Neuronal stem cell (in vitro differentiated cells): Measurements from ENCODE around the gene SELENOI.

Experiments used
- DNase-seq: peaks from one replicate; pipeline ENCODE4 v3.0.0-alpha.2; 2013; ENCODE audit warnings: low spot score
- H2AFZ ChIP-seq: one replicate; pipeline ENCODE4 v1.6.1; 2013; ENCODE audit warnings: mild to moderate bottlenecking, low read length, inconsistent platforms
- H2AK5ac ChIP-seq: 2 replicates; pipeline ENCODE4 v1.6.1; 2013; ENCODE audit warnings: low read depth, mild to moderate bottlenecking, inconsistent platforms, low read length, moderate library complexity, mixed read lengths
- H2BK120ac ChIP-seq: 2 replicates; pipeline ENCODE4 v1.6.1; 2013; ENCODE audit warnings: low read depth, mild to moderate bottlenecking, inconsistent platforms, low read length, moderate library complexity, mixed read lengths
- H2BK12ac ChIP-seq: one replicate; pipeline ENCODE4 v1.6.1; 2013; ENCODE audit warnings: low read length, inconsistent platforms
- H2BK15ac ChIP-seq: 2 replicates; pipeline ENCODE4 v1.6.1; 2013; ENCODE audit warnings: mild to moderate bottlenecking, low read length, inconsistent platforms, mixed read lengths
- H2BK5ac ChIP-seq: one replicate; pipeline ENCODE4 v1.6.1; 2013; ENCODE audit warnings: inconsistent platforms, mild to moderate bottlenecking, low read length, moderate library complexity
- H3K14ac ChIP-seq: one replicate; pipeline ENCODE4 v1.6.1; 2013; ENCODE audit warnings: low read length, inconsistent platforms
- H3K18ac ChIP-seq: 2 replicates; pipeline ENCODE4 v1.6.1; 2013; ENCODE audit warnings: low read length, inconsistent platforms
- H3K23ac ChIP-seq: 2 replicates; pipeline ENCODE4 v1.6.1; 2013; ENCODE audit warnings: low read depth, mild to moderate bottlenecking, mixed read lengths, low read length, inconsistent platforms; ENCODE audit not compliant: poor library complexity
- H3K27ac ChIP-seq: replicated peaks from 3 replicates; pipeline ENCODE4 v1.5.1; 2013; ENCODE audit warnings: low read length, inconsistent platforms
- H3K27me3 ChIP-seq, 3 experiments: 2 replicates each; pipeline ENCODE4 v1.6.1; 2013; ENCODE audit warnings: low read length in 3 of 3, mild to moderate bottlenecking in 2 of 3, inconsistent platforms in 1 of 3, low read depth in 1 of 3, mixed read lengths in 1 of 3, moderate library complexity in 1 of 3; ENCODE audit not compliant: control insufficient read depth in 3 of 3, insufficient read depth in 3 of 3
- H3K36me3 ChIP-seq, 2 donors: replicated peaks in 1 of 2; 2 replicates each; pipeline ENCODE4 v1.6.1; 2013; ENCODE audit warnings: low read length in 2 of 2; ENCODE audit not compliant: control insufficient read depth in 2 of 2, insufficient read depth in 2 of 2
- H3K4ac ChIP-seq: 2 replicates; pipeline ENCODE4 v1.6.1; 2013; ENCODE audit warnings: inconsistent platforms, mild to moderate bottlenecking, low read length, moderate library complexity
- H3K4me1 ChIP-seq, 2 donors: 1 replicate in 1 of 2; 2 replicates in 1 of 2; pipeline ENCODE4 v1.6.1; 2013; ENCODE audit warnings: low read length in 2 of 2, low read depth in 1 of 2; ENCODE audit not compliant: control insufficient read depth in 2 of 2, insufficient read depth in 1 of 2
- H3K4me2 ChIP-seq: one replicate; pipeline ENCODE4 v1.6.1; 2013; ENCODE audit warnings: mild to moderate bottlenecking, low read length, inconsistent platforms; ENCODE audit not compliant: insufficient read depth, poor library complexity, severe bottlenecking
- H3K4me3 ChIP-seq, 2 donors: 2 replicates each; pipeline ENCODE4 v1.5.1; 2013; ENCODE audit warnings: low read length in 2 of 2, mild to moderate bottlenecking in 2 of 2, inconsistent platforms in 1 of 2, moderate library complexity in 1 of 2
- H3K79me1 ChIP-seq: one replicate; pipeline ENCODE4 v1.6.1; 2013; ENCODE audit warnings: low read depth, mild to moderate bottlenecking, inconsistent platforms, low read length, moderate library complexity
- H3K9ac ChIP-seq: one replicate; pipeline ENCODE4 v1.6.1; 2013; ENCODE audit warnings: mild to moderate bottlenecking, low read depth, low read length, inconsistent platforms; ENCODE audit not compliant: poor library complexity
- H3K9me3 ChIP-seq, 2 donors: replicated peaks in 1 of 2; 2 replicates each; pipeline versions ENCODE3 to v1.6.1; 2013; ENCODE audit warnings: low read length in 2 of 2, mild to moderate bottlenecking in 2 of 2, inconsistent platforms in 1 of 2, low read depth in 1 of 2, mixed read lengths in 1 of 2, moderate library complexity in 1 of 2; ENCODE audit not compliant: control insufficient read depth in 2 of 2, insufficient read depth in 1 of 2
- H4K8ac ChIP-seq: one replicate; pipeline ENCODE4 v1.6.1; 2013; ENCODE audit warnings: low read depth, mild to moderate bottlenecking, inconsistent platforms, low read length, moderate library complexity
- H4K91ac ChIP-seq: one replicate; pipeline ENCODE4 v1.6.1; 2013; ENCODE audit warnings: low read length, low read depth, mild to moderate bottlenecking, inconsistent platforms; ENCODE audit not compliant: poor library complexity
- WGBS, 2 donors: extraction: QIAGEN DNeasy Blood & Tissue Kit; methylation state at CpG; one replicate each; pipeline ENCODE4 v1.1.7; 2013; ENCODE audit warnings: missing lambda C conversion rate in 2 of 2, mixed read lengths in 1 of 2; ENCODE audit not compliant: insufficient read length in 2 of 2, insufficient replicate concordance in 1 of 2; ENCODE audit errors: extremely low coverage in 2 of 2; 5-methylcytosine and 5-hydroxymethylcytosine counted together

SELENOI gene

DNA sequence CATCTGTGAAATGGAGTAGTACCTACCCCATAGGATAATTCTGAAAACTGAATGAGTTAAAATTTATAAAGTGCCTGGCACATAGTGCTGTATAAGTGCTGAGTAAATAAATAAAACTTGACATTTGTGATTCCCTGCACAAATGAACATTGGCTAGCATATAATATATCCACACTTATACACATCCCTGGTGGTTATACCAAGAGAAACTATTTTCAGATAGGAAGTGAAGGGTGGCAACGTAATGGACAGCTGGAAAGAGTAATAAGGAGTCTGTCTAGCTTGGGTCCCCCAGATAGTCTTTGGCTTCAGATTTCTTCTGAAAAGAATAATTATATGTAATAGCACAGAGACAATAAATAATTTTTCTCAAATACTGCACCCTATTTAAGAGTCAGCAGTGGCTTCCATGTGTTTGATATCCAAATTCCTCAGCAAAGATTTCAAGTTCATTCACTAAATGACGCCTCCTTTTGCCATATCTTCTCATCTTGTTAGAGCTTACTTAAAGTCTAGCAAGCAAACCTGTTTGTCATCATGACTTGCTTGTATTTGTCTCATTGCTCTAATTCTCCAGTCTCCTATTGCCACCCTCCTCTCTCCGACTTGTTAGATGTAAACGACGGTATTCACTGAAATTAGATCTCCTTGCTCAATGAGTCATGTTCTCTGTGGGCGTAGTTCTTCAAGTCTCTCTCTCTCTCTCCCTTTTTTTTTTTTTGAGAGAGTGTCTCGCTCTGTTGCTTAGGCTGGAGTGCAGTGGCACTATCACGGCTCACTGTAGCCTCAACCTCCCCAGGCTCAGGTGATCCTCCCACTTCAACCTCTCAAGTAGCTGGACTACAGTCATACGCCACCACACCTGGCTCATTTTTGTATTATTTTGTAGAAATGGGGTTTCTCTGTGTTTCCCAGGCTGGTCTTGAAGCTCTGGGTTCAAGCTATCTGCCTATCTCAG is 9.4 kb downstream of the SELENOI start:
- H2BK5ac ChIP-seq, result no peak overlapping the region
- H3K9ac ChIP-seq, result no peak overlapping the region
- H3K4me3 ChIP-seq, result no peak overlapping the region
- no peak overlapping the region for H3K27ac ChIP-seq
- H2BK120ac ChIP-seq, result no peak overlapping the region
- H3K9me3 ChIP-seq, result no peaks in the 10 kb centered on the region
- H3K18ac ChIP-seq, result no peak overlapping the region
- H2AK5ac ChIP-seq, result no peak overlapping the region
- H4K91ac ChIP-seq, result no peak overlapping the region
- no peak for DNase-seq
- no peak overlapping the region for H2BK12ac ChIP-seq
- no peak overlapping the region for H3K4ac ChIP-seq
- H3K27me3 ChIP-seq, result no peaks in the 10 kb centered on the region
- peaks cover 0 to 5% of the 10 kb centered on the region in 2 donors for H3K4me1 ChIP-seq
- H2BK15ac ChIP-seq, result no peak overlapping the region
- no peak overlapping the region for H3K23ac ChIP-seq
- H3K36me3 ChIP-seq, result peaks cover 0 to 54% of the 10 kb centered on the region in 2 donors
- H4K8ac ChIP-seq, result no peak overlapping the region
- no peak overlapping the region for H2AFZ ChIP-seq
- no peak overlapping the region for H3K14ac ChIP-seq
- H3K79me1 ChIP-seq, result peaks cover 6% of the 10 kb centered on the region
- no peak overlapping the region for H3K4me2 ChIP-seq
- WGBS, 2 donors, result no CpG with 5 or more reads among the region's 9 CpGs

DNA sequence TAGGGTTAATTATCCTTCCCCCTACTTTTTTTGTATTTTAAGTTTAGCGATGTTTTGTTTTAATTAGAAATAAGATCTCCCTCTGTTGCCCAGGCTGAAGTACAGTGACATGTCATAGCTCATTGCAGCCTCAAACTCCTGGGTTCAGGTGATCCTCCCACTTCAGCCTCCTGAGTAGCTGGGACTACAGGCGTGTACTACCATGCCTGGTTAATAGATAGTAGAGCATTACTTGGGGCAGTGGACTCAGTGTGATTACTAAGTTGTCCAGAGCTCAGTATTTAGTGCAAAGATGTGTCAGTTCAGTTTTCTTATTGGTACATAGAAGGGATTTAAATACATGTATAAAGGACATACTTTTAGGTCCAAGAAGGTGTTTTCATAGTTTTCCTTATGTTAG is 10.2 kb downstream of the SELENOI start:
- Histone ChIP-seq H2AK5ac (no peak overlapping the region), H4K8ac (no peak overlapping the region), H3K27me3 (no peaks in the 10 kb centered on the region), H3K4me1 (peaks cover 0 to 5% of the 10 kb centered on the region in 2 donors), H3K14ac (no peak overlapping the region), H3K4me2 (no peak overlapping the region), H2BK5ac (no peak overlapping the region), H3K18ac (no peak overlapping the region), H3K23ac (no peak overlapping the region), H4K91ac (no peak overlapping the region), H3K4me3 (no peak overlapping the region), H3K4ac (no peak overlapping the region), H2BK120ac (no peak overlapping the region), H3K36me3 (peaks cover 0 to 46% of the 10 kb centered on the region in 2 donors), H3K9ac (no peak overlapping the region), H2AFZ (no peak overlapping the region), H3K79me1 (peaks cover 6% of the 10 kb centered on the region), H2BK15ac (no peak overlapping the region), H3K27ac (no peak overlapping the region), H3K9me3 (no peaks in the 10 kb centered on the region), H2BK12ac (no peak overlapping the region)
- DNase-seq, result no peak
- WGBS, 2 donors, result no CpG with 5 or more reads among the region's 2 CpGs

DNA sequence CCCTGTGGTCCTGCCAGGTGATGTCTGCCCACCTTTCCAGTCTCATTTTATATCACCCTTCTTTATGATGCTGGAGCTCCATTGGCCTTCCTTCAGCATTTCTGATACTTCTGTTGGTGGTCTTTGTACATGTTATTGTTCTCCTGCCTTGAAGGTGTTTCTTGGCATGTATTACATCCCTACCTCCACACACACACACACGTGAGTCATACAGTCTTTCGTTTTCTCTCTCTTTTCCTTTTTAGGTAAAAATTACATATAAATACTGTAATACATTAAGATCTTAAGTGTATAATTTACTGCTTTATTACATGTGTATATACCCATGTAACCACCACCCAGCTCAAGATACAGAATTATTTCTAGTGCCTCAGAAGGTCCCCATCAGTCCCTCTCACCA is 10.8 kb downstream of the SELENOI start:
- Histone ChIP-seq H2BK15ac (no peak overlapping the region), H3K4me2 (no peak overlapping the region), H2BK12ac (no peak overlapping the region), H4K8ac (no peak overlapping the region), H2AK5ac (no peak overlapping the region), H3K27me3 (no peaks in the 10 kb centered on the region), H2BK5ac (no peak overlapping the region), H3K14ac (no peak overlapping the region), H2AFZ (no peak overlapping the region), H3K4me3 (no peak overlapping the region), H3K4me1 (peaks cover 0 to 5% of the 10 kb centered on the region in 2 donors), H3K23ac (no peak overlapping the region), H3K79me1 (peaks cover 5% of the 10 kb centered on the region), H3K9ac (no peak overlapping the region), H3K27ac (no peak overlapping the region), H2BK120ac (no peak overlapping the region), H3K4ac (no peak overlapping the region), H4K91ac (no peak overlapping the region), H3K18ac (no peak overlapping the region), H3K36me3 (peaks cover 0 to 47% of the 10 kb centered on the region in 2 donors), H3K9me3 (no peaks in the 10 kb centered on the region)
- no CpG with 5 or more reads among the region's 2 CpGs for WGBS, 2 donors
- no peak for DNase-seq

DNA sequence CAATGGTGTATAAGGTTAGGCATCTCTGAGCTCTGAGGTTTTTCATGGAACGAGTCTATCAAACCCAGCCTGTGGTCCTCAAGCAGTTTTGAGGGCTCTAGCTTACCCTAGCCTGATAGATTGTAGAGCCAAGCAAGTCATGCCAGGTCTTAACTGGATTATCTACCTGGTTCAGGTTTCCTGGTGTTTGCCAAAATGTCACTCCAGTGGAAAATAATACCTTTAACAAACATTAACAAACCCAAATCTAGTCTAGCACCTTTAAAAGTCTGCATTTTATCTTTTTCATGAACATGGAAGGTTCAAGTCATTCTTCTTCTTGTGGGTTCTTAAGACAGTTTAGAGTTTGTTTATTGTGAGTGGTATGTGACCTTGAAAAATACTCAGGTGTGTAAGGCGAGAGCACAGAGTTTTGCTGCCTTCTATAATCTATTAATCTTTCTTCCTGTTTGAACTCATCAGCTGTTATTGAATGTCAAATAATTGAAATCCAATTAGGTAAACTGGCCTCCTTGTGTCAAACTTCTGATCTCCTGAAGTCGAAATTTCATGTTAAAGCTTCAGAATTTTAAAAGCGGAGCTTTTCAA is 14.0 kb downstream of the SELENOI start:
- no peak overlapping the region for H2BK15ac ChIP-seq
- H3K36me3 ChIP-seq, result peaks cover 2 to 38% of the 10 kb centered on the region in 2 donors
- no peak overlapping the region for H2BK120ac ChIP-seq
- no peak overlapping the region for H3K14ac ChIP-seq
- no peak overlapping the region for H3K27ac ChIP-seq
- no peak overlapping the region for H2AFZ ChIP-seq
- H4K8ac ChIP-seq, result no peak overlapping the region
- no peak overlapping the region for H3K23ac ChIP-seq
- H3K4me1 ChIP-seq, result peaks cover 0 to 5% of the 10 kb centered on the region in 2 donors
- H2AK5ac ChIP-seq, result no peak overlapping the region
- no peak for DNase-seq
- peaks cover 3% of the 10 kb centered on the region for H3K79me1 ChIP-seq
- WGBS, 2 donors, result no CpG with 5 or more reads among the region's 4 CpGs
- H3K9ac ChIP-seq, result no peak overlapping the region
- H3K4ac ChIP-seq, result no peak overlapping the region
- no peak overlapping the region for H3K18ac ChIP-seq
- no peaks in the 10 kb centered on the region for H3K27me3 ChIP-seq
- no peak overlapping the region for H2BK5ac ChIP-seq
- no peak overlapping the region for H2BK12ac ChIP-seq
- no peak overlapping the region for H3K4me2 ChIP-seq
- H4K91ac ChIP-seq, result no peak overlapping the region
- H3K4me3 ChIP-seq, result no peak overlapping the region
- no peaks in the 10 kb centered on the region for H3K9me3 ChIP-seq
